Smooth muscle cell of the brain vasculature (primary cell): ENCODE measurements around the gene SHISAL2A.

Source experiments
- DNase-seq: peaks from one replicate; pipeline ENCODE4 v3.0.0-alpha.2; 2012; ENCODE audit warnings: low read depth, low spot score

Gene SHISAL2A

GRCh38 chr1:52632732-52633290 lies at the start of gene SHISAL2A:
Gene SHISAL2A, plus strand, starts transcription at chr1:52633168. Its CDS starts 326 bp downstream, at chr1:52633494.
- DNase-seq = no peak

- no peak for DNase-seq
These were observed 47.5 kb upstream of the SHISAL2A start for GRCh38 chr1:52585474-52585873.

GRCh38 chr1:52588027-52588426 lies 44.9 kb upstream of the SHISAL2A start:
- DNase-seq = no peak

GRCh38 chr1:52588535-52588934 lies 44.4 kb upstream of the SHISAL2A start:
- no peak for DNase-seq

GRCh38 chr1:52590266-52590665 lies 42.7 kb upstream of the SHISAL2A start:
- DNase-seq = no peak

- no peak for DNase-seq
These were observed 40.2 kb upstream of the SHISAL2A start for GRCh38 chr1:52592637-52593323.

GRCh38 chr1:52593495-52593894 lies 39.5 kb upstream of the SHISAL2A start:
- DNase-seq = no peak

- DNase-seq = no peak
These were observed 37.9 kb upstream of the SHISAL2A start for GRCh38 chr1:52595061-52595460.

GRCh38 chr1:52597912-52598311 lies 35.1 kb upstream of the SHISAL2A start:
- no peak for DNase-seq

GRCh38 chr1:52598729-52599128 lies 34.2 kb upstream of the SHISAL2A start:
- DNase-seq = no peak

- no peak for DNase-seq
These were observed 33.7 kb upstream of the SHISAL2A start for GRCh38 chr1:52599236-52599635.

GRCh38 chr1:52600533-52601179 lies 32.3 kb upstream of the SHISAL2A start:
- DNase-seq = no peak

- DNase-seq = no peak
These were observed 31.4 kb upstream of the SHISAL2A start for GRCh38 chr1:52601519-52601918.

- no peak for DNase-seq
These were observed 30.7 kb upstream of the SHISAL2A start, which contains the start of gene GPX7 for GRCh38 chr1:52601991-52602855. Gene GPX7, plus strand, starts transcription at chr1:52602371. Its CDS starts 39 bp downstream, at chr1:52602410.

GRCh38 chr1:52602856-52603600 lies 29.9 kb upstream of the SHISAL2A start:
- DNase-seq = no peak

- DNase-seq = no peak
These were observed 29.3 kb upstream of the SHISAL2A start for GRCh38 chr1:52603630-52604029.

- no peak for DNase-seq
These were observed 28.8 kb upstream of the SHISAL2A start for GRCh38 chr1:52604063-52604770.

GRCh38 chr1:52613636-52614373 lies 19.2 kb upstream of the SHISAL2A start:
- DNase-seq = no peak

GRCh38 chr1:52614671-52615070 lies 18.3 kb upstream of the SHISAL2A start:
- DNase-seq = no peak

- DNase-seq = no peak
These were observed 17.4 kb upstream of the SHISAL2A start for GRCh38 chr1:52615489-52616042.
